Astrocyte (in vitro differentiated cells and primary cell): ENCODE results near the gene ABCC3.
"Not testable (repeated sequence)": the region's sequence is repeated elsewhere in the genome, so short reads cannot be mapped to it uniquely, and the experiment has no call there.

Experiments used
- EZH2 ChIP-seq: IDR thresholded peaks from 2 replicates; pipeline ENCODE4 v1.6.1; 2012; ENCODE audit warnings: mild to moderate bottlenecking, low read length, inconsistent platforms; ENCODE audit not compliant: insufficient read depth
- TF ChIP-seq, protein P1 (sequence below): IDR thresholded peaks from 2 replicates; pipeline ENCODE4 v1.5.1; 2011; ENCODE audit warnings: low read depth, mild to moderate bottlenecking, inconsistent platforms, low read length, moderate library complexity; ENCODE audit not compliant: insufficient read depth

DNA sequence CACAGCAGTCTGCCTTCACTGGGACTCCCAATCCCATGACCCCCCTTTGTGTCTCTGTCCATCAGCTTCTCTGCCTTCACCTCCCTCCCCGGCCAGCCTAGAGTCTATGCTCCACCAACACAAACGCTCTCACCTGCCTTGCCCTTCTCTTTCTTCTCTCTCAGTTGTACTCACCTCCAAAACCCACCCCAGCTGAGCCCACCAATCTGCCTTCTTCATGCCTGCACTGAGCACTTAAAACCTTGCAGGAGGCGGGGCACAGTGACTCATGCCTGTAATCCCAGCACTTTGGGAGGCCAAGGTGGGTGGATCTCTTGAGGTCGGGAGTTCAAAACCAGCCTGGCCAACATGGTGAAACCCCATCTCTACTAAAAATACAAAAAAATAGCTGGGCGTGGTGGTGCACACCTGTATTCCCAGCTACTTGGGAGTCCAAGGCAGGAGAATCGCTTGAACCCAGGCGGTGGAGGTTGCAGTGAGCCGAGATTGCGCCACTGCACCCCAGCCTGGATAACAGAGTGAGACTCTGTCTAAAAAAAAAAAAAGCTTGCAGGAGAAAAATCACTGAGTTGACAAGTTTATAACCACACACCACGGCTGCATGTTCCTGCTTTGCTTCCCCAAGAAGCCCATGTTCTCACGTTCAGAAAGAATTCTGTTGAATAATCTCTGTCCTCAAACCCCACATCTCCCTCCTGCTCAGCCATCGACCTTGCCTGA lies 46.0 kb downstream of the ABCC3 start:
- not testable (repeated sequence) for TF ChIP-seq EZH2
- TF ChIP-seq, protein P1, sequence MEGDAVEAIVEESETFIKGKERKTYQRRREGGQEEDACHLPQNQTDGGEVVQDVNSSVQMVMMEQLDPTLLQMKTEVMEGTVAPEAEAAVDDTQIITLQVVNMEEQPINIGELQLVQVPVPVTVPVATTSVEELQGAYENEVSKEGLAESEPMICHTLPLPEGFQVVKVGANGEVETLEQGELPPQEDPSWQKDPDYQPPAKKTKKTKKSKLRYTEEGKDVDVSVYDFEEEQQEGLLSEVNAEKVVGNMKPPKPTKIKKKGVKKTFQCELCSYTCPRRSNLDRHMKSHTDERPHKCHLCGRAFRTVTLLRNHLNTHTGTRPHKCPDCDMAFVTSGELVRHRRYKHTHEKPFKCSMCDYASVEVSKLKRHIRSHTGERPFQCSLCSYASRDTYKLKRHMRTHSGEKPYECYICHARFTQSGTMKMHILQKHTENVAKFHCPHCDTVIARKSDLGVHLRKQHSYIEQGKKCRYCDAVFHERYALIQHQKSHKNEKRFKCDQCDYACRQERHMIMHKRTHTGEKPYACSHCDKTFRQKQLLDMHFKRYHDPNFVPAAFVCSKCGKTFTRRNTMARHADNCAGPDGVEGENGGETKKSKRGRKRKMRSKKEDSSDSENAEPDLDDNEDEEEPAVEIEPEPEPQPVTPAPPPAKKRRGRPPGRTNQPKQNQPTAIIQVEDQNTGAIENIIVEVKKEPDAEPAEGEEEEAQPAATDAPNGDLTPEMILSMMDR, result not testable (repeated sequence)
